ENCODE results near the gene FHIT. TPM values are rescaled to one million over a fixed set of nuclear protein-coding genes. Genes with fewer than 3 reads are reported as not detected.

The FHIT gene
- total RNA-seq, 2 experiments from 2014 or later: 86.0 to 90.6 TPM

GRCh38 chr3:60070366-60070765 is 1180.9 kb downstream of the FHIT start:
- TF ChIP-seq, protein P1, sequence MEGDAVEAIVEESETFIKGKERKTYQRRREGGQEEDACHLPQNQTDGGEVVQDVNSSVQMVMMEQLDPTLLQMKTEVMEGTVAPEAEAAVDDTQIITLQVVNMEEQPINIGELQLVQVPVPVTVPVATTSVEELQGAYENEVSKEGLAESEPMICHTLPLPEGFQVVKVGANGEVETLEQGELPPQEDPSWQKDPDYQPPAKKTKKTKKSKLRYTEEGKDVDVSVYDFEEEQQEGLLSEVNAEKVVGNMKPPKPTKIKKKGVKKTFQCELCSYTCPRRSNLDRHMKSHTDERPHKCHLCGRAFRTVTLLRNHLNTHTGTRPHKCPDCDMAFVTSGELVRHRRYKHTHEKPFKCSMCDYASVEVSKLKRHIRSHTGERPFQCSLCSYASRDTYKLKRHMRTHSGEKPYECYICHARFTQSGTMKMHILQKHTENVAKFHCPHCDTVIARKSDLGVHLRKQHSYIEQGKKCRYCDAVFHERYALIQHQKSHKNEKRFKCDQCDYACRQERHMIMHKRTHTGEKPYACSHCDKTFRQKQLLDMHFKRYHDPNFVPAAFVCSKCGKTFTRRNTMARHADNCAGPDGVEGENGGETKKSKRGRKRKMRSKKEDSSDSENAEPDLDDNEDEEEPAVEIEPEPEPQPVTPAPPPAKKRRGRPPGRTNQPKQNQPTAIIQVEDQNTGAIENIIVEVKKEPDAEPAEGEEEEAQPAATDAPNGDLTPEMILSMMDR (IDR thresholded peaks at IDR 0.05): no peak
- ChIA-PET POLR2A (no interaction called here), CTCF (interaction anchor here (0.7 kb wide), 1 partner anchor 9 kb away, joined by 3 read pairs; no protein-coding TSS in a partner anchor)
- Histone ChIP-seq H3K36me3 (ENCODE audit: insufficient read depth, low read length) (no peaks in the 10 kb centered on the region), H3K27me3 (ENCODE audit: control insufficient read depth in 1 of 2, insufficient read depth in 2 of 2, low read length in 2 of 2) (no peaks in the 10 kb centered on the region), H3K4me3 (ENCODE audit: low read length) (no peak overlapping the region), H3K9me3 (ENCODE audit: control insufficient read depth in 1 of 2, insufficient read depth in 1 of 2, low read length in 2 of 2) (no peaks in the 10 kb centered on the region), H3K27ac (ENCODE audit: low read depth in 1 of 2, low read length in 2 of 2) (no peak overlapping the region), H3K4me1 (ENCODE audit: insufficient read depth, low read length) (peaks cover 3% of the 10 kb centered on the region)
- Mint-ChIP-seq H3K36me3 (ENCODE audit: low read depth) (peaks cover 53% of the 10 kb centered on the region), H3K4me3 (no peak overlapping the region), H3K27ac (peak overlapping the region; percentile 88), H3K4me1 (ENCODE audit: low read depth) (peaks cover 79% of the 10 kb centered on the region), H3K9me3 (no peaks in the 10 kb centered on the region), H3K27me3 (no peaks in the 10 kb centered on the region)
- intact Hi-C loops (cut with DNase I, micrococcal nuclease): no loop called here
- ATAC-seq (ENCODE audit: poor library complexity) (no peak), DNase-seq (no peak)

GRCh38 chr3:60065227-60065868 is 1185.9 kb downstream of the FHIT start:
- Histone ChIP-seq H3K9me3 (ENCODE audit: control insufficient read depth in 1 of 2, insufficient read depth in 1 of 2, low read length in 2 of 2) (no peaks in the 10 kb centered on the region), H3K27ac (ENCODE audit: low read depth in 1 of 2, low read length in 2 of 2) (peak overlapping the region; percentile 25 to 67), H3K36me3 (ENCODE audit: insufficient read depth, low read length) (no peaks in the 10 kb centered on the region), H3K4me3 (ENCODE audit: low read length) (no peak overlapping the region), H3K27me3 (ENCODE audit: control insufficient read depth in 1 of 2, insufficient read depth in 2 of 2, low read length in 2 of 2) (no peaks in the 10 kb centered on the region), H3K4me1 (ENCODE audit: insufficient read depth, low read length) (peaks cover 10% of the 10 kb centered on the region)
- DNase-seq (no peak), ATAC-seq (ENCODE audit: poor library complexity) (peak; percentile 27)
- ChIA-PET POLR2A (interaction anchor here (0.8 to 4.3 kb wide), 10 partner anchors 8 to 55 kb away, joined by 3 to 21 read pairs (median 4); no protein-coding TSS in a partner anchor), CTCF (interaction anchor here (1.2 to 1.6 kb wide), 2 partner anchors 14 to 18 kb away, joined by 4 read pairs; no protein-coding TSS in a partner anchor)
- Mint-ChIP-seq H3K27ac (peak overlapping the region; percentile 88), H3K36me3 (ENCODE audit: low read depth) (peaks cover 26% of the 10 kb centered on the region), H3K9me3 (no peaks in the 10 kb centered on the region), H3K27me3 (no peaks in the 10 kb centered on the region), H3K4me3 (peak overlapping the region; percentile 67), H3K4me1 (ENCODE audit: low read depth) (peaks cover 80% of the 10 kb centered on the region)
- intact Hi-C loops (cut with DNase I, micrococcal nuclease): loop anchor here in 1 of 2 experiments (1.0 to 2.0 kb wide), 2 partner anchors 9 to 15 kb away; no protein-coding TSS in a partner anchor
- TF ChIP-seq, protein P1 (IDR thresholded peaks at IDR 0.05): no peak

GRCh38 chr3:60064210-60065178 is 1186.8 kb downstream of the FHIT start:
- POLR2A ChIA-PET: interaction anchor here (0.8 to 4.3 kb wide), 9 partner anchors 7 to 54 kb away, joined by 3 to 21 read pairs (median 5); no protein-coding TSS in a partner anchor
- H3K36me3 Mint-ChIP-seq (ENCODE audit: low read depth): peaks cover 22% of the 10 kb centered on the region
- Histone ChIP-seq H3K4me3 (ENCODE audit: low read length) (no peak overlapping the region), H3K27me3 (ENCODE audit: control insufficient read depth in 1 of 2, insufficient read depth in 2 of 2, low read length in 2 of 2) (no peaks in the 10 kb centered on the region), H3K27ac (ENCODE audit: low read depth in 1 of 2, low read length in 2 of 2) (peak overlapping the region; percentile 25 to 67), H3K4me1 (ENCODE audit: insufficient read depth, low read length) (peaks cover 10% of the 10 kb centered on the region), H3K9me3 (ENCODE audit: control insufficient read depth in 1 of 2, insufficient read depth in 1 of 2, low read length in 2 of 2) (no peaks in the 10 kb centered on the region), H3K36me3 (ENCODE audit: insufficient read depth, low read length) (no peaks in the 10 kb centered on the region)
- intact Hi-C loops (cut with DNase I, micrococcal nuclease): loop anchor here in 1 of 2 experiments (1.0 to 5.0 kb wide), 4 partner anchors 8 to 167 kb away; no protein-coding TSS in a partner anchor
- no peaks in the 10 kb centered on the region for H3K9me3 Mint-ChIP-seq
- H3K4me3 Mint-ChIP-seq: peak overlapping the region; percentile 67
- peak overlapping the region; percentile 88 for H3K27ac Mint-ChIP-seq
- peaks cover 80% of the 10 kb centered on the region for H3K4me1 Mint-ChIP-seq (ENCODE audit: low read depth)
- DNase-seq (peak in 4 of 14 experiments; percentile 36 to 53 (median 43)), ATAC-seq (ENCODE audit: poor library complexity) (peak; percentile 83)
- no peaks in the 10 kb centered on the region for H3K27me3 Mint-ChIP-seq
- CTCF ChIA-PET: interaction anchor here (1.2 to 1.6 kb wide), 2 partner anchors 14 to 17 kb away, joined by 4 read pairs; no protein-coding TSS in a partner anchor
- TF ChIP-seq, protein P1 (IDR thresholded peaks at IDR 0.05): no peak

All from CD4-positive, alpha-beta T cell (primary cell).